Esophagus muscularis mucosa (tissue), 4 donors: ENCODE data around the gene ELOVL4. TPM values are rescaled to one million over a fixed set of nuclear protein-coding genes. Genes with fewer than 3 reads are reported as not detected.

ENCODE experiments used
- DNase-seq: peaks from one replicate; pipeline ENCODE4 v3.0.0-alpha.2; 2017; ENCODE audit errors: extremely low spot score
- H3K27ac ChIP-seq, 4 donors: fragments of 200-600 bp; sonication (generic); replicated peaks in 1 of 4; 1 replicate in 3 of 4; 2 replicates in 1 of 4; pipeline ENCODE4 v1.5.1; 2016 to 2019; ENCODE audit warnings: mild to moderate bottlenecking in 1 of 4
- H3K27me3 ChIP-seq, 4 donors: fragments of 200-600 bp; sonication (generic); one replicate each; pipeline versions ENCODE4 v1.5.1 to v1.6.0; 2016 to 2019
- H3K36me3 ChIP-seq, 4 donors: fragments of 200-600 bp; sonication (generic); one replicate each; pipeline ENCODE4 v1.5.1; 2016 to 2019
- H3K4me1 ChIP-seq, 4 donors: fragments of 200-600 bp; sonication (generic); one replicate each; pipeline ENCODE4 v1.5.1; 2016 to 2019
- H3K4me3 ChIP-seq, 4 donors: fragments of 200-600 bp; sonication (generic); 1 replicate in 2 of 4; 2 replicates in 2 of 4; pipeline ENCODE4 v1.5.1; 2016 to 2019; ENCODE audit warnings: mild to moderate bottlenecking in 4 of 4, moderate library complexity in 1 of 4
- H3K9me3 ChIP-seq, 4 donors: fragments of 200-600 bp; sonication (generic); 1 replicate in 3 of 4; 2 replicates in 1 of 4; pipeline ENCODE4 v1.5.1; 2016 to 2019
- EP300 ChIP-seq: sonication (generic); formaldehyde crosslinking; IDR thresholded peaks from one replicate; pipeline ENCODE4 v1.6.1; 2017; ENCODE audit warnings: antibody characterized with exemption
- POLR2A ChIP-seq: fragments of 450-650 bp; IDR thresholded peaks from one replicate; pipeline ENCODE4 v1.6.1; 2017; ENCODE audit warnings: antibody characterized with exemption, moderate library complexity, mild to moderate bottlenecking, low read depth
- POLR2AphosphoS5 ChIP-seq, 2 donors: sonication (generic); formaldehyde crosslinking; IDR thresholded peaks; one replicate each; pipeline ENCODE4 v1.6.1; 2017; ENCODE audit warnings: antibody characterized with exemption in 2 of 2
- WGBS: methylation state at CpG from one replicate; pipeline ENCODE4 v1.1.5; 2018; 5-methylcytosine and 5-hydroxymethylcytosine counted together
- intact Hi-C: fragments of 100-400 bp; cut with DNase I; formaldehyde crosslinking; loops from one replicate; pipeline ENCODE4 v1.15.1; 2023
- total RNA-seq, 4 donors: library from RNA; depleted of rRNA; stranded (reverse); fragments of >200 nt; gene quantifications; one replicate each; pipeline versions ENCODE4 v1.1.0 to v1.2.1, GENCODE V29; 2016
- TF ChIP-seq, protein P1 (sequence below), 3 experiments: fragments of 200-600 bp in 2 of 3; fragments of 450-650 bp in 1 of 3; sonication (generic) in 2 of 3; IDR thresholded peaks; one replicate each; pipeline ENCODE4 v1.5.1; 2017 to 2019; ENCODE audit warnings: antibody characterized with exemption in 3 of 3, mild to moderate bottlenecking in 2 of 3, moderate library complexity in 1 of 3

The ELOVL4 gene
- total RNA-seq, 4 donors from 2014 or later: 2.1 to 3.7 (median 2.1) TPM

- no peaks in the 10 kb centered on the region for H3K27me3 ChIP-seq
- TF ChIP-seq, protein P1, sequence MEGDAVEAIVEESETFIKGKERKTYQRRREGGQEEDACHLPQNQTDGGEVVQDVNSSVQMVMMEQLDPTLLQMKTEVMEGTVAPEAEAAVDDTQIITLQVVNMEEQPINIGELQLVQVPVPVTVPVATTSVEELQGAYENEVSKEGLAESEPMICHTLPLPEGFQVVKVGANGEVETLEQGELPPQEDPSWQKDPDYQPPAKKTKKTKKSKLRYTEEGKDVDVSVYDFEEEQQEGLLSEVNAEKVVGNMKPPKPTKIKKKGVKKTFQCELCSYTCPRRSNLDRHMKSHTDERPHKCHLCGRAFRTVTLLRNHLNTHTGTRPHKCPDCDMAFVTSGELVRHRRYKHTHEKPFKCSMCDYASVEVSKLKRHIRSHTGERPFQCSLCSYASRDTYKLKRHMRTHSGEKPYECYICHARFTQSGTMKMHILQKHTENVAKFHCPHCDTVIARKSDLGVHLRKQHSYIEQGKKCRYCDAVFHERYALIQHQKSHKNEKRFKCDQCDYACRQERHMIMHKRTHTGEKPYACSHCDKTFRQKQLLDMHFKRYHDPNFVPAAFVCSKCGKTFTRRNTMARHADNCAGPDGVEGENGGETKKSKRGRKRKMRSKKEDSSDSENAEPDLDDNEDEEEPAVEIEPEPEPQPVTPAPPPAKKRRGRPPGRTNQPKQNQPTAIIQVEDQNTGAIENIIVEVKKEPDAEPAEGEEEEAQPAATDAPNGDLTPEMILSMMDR (IDR thresholded peaks at IDR 0.05): no peak
- no peak for TF ChIP-seq POLR2AphosphoS5 (IDR thresholded peaks at IDR 0.05)
- no peak for TF ChIP-seq POLR2A
- no peak for TF ChIP-seq EP300
- H3K36me3 ChIP-seq: no peaks in the 10 kb centered on the region
- 84% methylated on average over 6 of the region's 6 CpGs for WGBS
- DNase-seq: no peak
- no peaks in the 10 kb centered on the region for H3K9me3 ChIP-seq
- intact Hi-C loops: loop anchor here (2.0 kb wide), 1 partner anchor 90 kb away; no protein-coding TSS in a partner anchor
- peaks cover 0 to 18% (median 6%) of the 10 kb centered on the region in 4 donors for H3K4me1 ChIP-seq
- no peak overlapping the region for H3K27ac ChIP-seq
- peak overlapping the region in 1 of 4 donors; percentile 35 for H3K4me3 ChIP-seq
These were observed 78.2 kb downstream of the ELOVL4 start for GRCh38 chr6:79869184-79869583.

DNA sequence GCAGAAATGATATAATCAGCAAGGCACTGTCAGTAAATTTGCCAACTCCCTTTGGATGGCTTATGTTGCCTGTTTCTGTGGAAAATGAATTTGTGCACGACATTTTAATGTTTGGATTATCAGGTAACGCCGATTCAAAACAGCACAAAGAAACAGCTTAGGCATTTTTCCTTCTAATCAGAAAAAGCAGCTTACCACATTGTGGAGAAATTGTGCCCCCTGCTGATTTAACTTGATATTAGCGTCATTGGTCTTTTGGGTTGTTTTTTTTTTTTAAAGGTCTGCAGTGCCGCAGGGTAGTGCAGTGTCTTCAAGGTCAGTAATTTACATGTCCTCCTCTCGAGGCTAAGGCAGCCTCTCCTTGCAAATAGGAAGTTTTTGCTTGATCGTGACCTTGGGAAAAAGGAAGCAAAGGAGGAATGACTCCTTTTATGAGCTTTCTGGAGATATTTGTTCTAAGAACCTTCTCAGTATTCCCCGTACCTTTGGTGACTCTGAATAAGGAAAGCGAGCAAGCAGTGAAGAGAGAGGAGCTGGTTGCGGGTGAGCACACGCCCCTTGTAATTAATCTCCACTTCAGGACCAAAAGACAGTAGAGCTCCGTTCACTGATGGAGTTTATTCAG, 79.1 kb downstream of the ELOVL4 start:
- TF ChIP-seq, protein P1 (IDR thresholded peaks at IDR 0.05): peak; percentile 30 to 53 (median 49)
- TF ChIP-seq POLR2A: no peak
- peaks cover 0 to 18% (median 6%) of the 10 kb centered on the region in 4 donors for H3K4me1 ChIP-seq
- intact Hi-C loops: loop anchor here (2.0 kb wide), 1 partner anchor 89 kb away; no protein-coding TSS in a partner anchor
- H3K36me3 ChIP-seq: no peaks in the 10 kb centered on the region
- WGBS: 23% methylated on average over 12 of the region's 12 CpGs
- no peak overlapping the region for H3K4me3 ChIP-seq
- no peaks in the 10 kb centered on the region for H3K9me3 ChIP-seq
- H3K27ac ChIP-seq: no peak overlapping the region
- no peaks in the 10 kb centered on the region for H3K27me3 ChIP-seq
- no peak for DNase-seq

Other genes with a start within 250 kb of the ELOVL4 start
- gene TTK, start 57.1 kb upstream of the ELOVL4 start, total RNA-seq: 1 to 10 TPM in 1 of 4 donors, under 1 TPM in 1, not detected in 2; 0.83 to 1.6 TPM
- gene BCKDHB, start 159.1 kb upstream of the ELOVL4 start, total RNA-seq: 10 to 100 TPM; 12.2 to 26.2 (median 20.6) TPM